GM13977 (cell line): ENCODE results near the gene TOMM40L.

Experiments used
- DNase-seq: peaks from one replicate; pipeline ENCODE4 v3.0.0; 2012; ENCODE audit warnings: low spot score
- CTCF ChIP-seq: IDR thresholded peaks from 2 replicates; pipeline ENCODE4 v1.5.1; 2012; ENCODE audit warnings: mild to moderate bottlenecking, control low read depth; ENCODE audit not compliant: insufficient read depth; ENCODE audit errors: extremely low read depth, missing control alignments
- in situ Hi-C: fragments of 300-500 bp; cut with MboI; formaldehyde crosslinking; loops from one replicate; pipeline ENCODE4 v1.12.0; 2022; ENCODE audit warnings: low sequenced_read_pairs, low pct_unique_long_range_greater_than_20kb, mixed read lengths, inconsistent platforms; ENCODE audit not compliant: unreplicated experiment

The TOMM40L gene

GRCh38 chr1:161225534-161226319, at the start of gene TOMM40L:
TOMM40L (plus strand) TSS chr1:161226060; CDS start chr1:161226490, 430 bp downstream.
- in situ Hi-C loops: loop anchor here (10.0 kb wide), 1 partner anchor 49 kb away; no protein-coding TSS in a partner anchor
- TF ChIP-seq CTCF: peak; percentile 59
- peak; percentile 94 for DNase-seq

- in situ Hi-C loops: loop anchor here (25.0 kb wide), 1 partner anchor 536 kb away; the partner anchor contains the start of genes FCRLA and FCRLB
- no peak for DNase-seq
- no peak for TF ChIP-seq CTCF
Measured at GRCh38 chr1:161176468-161177111, 49.3 kb upstream of the TOMM40L start.

GRCh38 chr1:161177112-161177935, 48.5 kb upstream of the TOMM40L start, which contains the start of gene B4GALT3:
B4GALT3 (minus strand) TSS chr1:161177507; CDS start chr1:161176060, 1,447 bp downstream.
- DNase-seq: peak; percentile 95
- TF ChIP-seq CTCF: no peak
- in situ Hi-C loops: loop anchor here (25.0 kb wide), 1 partner anchor 535 kb away; the partner anchor contains the start of genes FCRLA and FCRLB

- TF ChIP-seq CTCF: no peak
- in situ Hi-C loops: loop anchor here (25.0 kb wide), 1 partner anchor 534 kb away; the partner anchor contains the start of genes FCRLA and FCRLB
- no peak for DNase-seq
Measured at GRCh38 chr1:161177936-161178244, 48.0 kb upstream of the TOMM40L start.

- no peak for TF ChIP-seq CTCF
- no peak for DNase-seq
- in situ Hi-C loops: loop anchor here (25.0 kb wide), 1 partner anchor 533 kb away; the partner anchor contains the start of genes FCRLA and FCRLB
Measured at GRCh38 chr1:161179698-161180097, 46.2 kb upstream of the TOMM40L start.

GRCh38 chr1:161180639-161181038, 45.2 kb upstream of the TOMM40L start:
- TF ChIP-seq CTCF: peak; percentile 37
- DNase-seq: no peak
- in situ Hi-C loops: loop anchor here (25.0 kb wide), 1 partner anchor 532 kb away; the partner anchor contains the start of genes FCRLA and FCRLB
